Fibroblast of the aortic adventitia (primary cell): ENCODE data around the gene PANK3. TPM values are rescaled to one million over a fixed set of nuclear protein-coding genes. Genes with fewer than 3 reads are reported as not detected.
"Not testable (repeated sequence)": the region's sequence is repeated elsewhere in the genome, so short reads cannot be mapped to it uniquely, and the experiment has no call there.

Experiments used
- DNase-seq: peaks from one replicate; pipeline ENCODE4 v3.0.0-alpha.2; 2010; ENCODE audit warnings: low read depth
- H3K4me3 ChIP-seq: 2 replicates; pipeline ENCODE4 v1.5.1; 2011; ENCODE audit warnings: low read depth, mild to moderate bottlenecking, control low read depth, low read length, moderate library complexity
- total RNA-seq: library from RNA; depleted of rRNA; stranded (reverse); fragments of >200 nt; gene quantifications from 2 replicates; pipeline ENCODE4 v1.2.3, GENCODE V29; 2012; ENCODE audit warnings: low replicate concordance
- TF ChIP-seq, protein P1 (sequence below): IDR thresholded peaks from 2 replicates; pipeline ENCODE4 v1.5.1; 2011; ENCODE audit warnings: mild to moderate bottlenecking, low read length, control low read depth, inconsistent platforms; ENCODE audit not compliant: insufficient read depth

PANK3 gene
- total RNA-seq, 1 donor: 35.3 TPM

DNA sequence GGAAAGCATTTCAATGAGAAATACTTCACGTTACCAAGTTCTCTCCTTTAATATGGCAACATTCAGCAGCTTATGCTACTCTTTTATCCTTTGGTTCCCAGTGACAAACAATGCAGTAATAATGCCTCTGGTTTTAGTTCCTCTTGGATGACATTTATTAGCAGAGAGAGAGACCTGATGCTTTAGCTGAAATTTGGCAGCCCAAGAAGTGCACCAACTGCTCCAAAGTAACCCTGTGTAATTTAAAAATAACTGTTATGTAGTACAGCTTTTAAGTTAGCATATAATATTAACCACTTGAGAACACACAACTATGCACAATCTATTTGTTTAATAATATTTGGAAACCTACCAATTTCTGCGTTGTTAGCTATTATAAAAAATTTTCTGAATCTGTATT lies 21.8 kb downstream of the PANK3 start:
- TF ChIP-seq, protein P1, sequence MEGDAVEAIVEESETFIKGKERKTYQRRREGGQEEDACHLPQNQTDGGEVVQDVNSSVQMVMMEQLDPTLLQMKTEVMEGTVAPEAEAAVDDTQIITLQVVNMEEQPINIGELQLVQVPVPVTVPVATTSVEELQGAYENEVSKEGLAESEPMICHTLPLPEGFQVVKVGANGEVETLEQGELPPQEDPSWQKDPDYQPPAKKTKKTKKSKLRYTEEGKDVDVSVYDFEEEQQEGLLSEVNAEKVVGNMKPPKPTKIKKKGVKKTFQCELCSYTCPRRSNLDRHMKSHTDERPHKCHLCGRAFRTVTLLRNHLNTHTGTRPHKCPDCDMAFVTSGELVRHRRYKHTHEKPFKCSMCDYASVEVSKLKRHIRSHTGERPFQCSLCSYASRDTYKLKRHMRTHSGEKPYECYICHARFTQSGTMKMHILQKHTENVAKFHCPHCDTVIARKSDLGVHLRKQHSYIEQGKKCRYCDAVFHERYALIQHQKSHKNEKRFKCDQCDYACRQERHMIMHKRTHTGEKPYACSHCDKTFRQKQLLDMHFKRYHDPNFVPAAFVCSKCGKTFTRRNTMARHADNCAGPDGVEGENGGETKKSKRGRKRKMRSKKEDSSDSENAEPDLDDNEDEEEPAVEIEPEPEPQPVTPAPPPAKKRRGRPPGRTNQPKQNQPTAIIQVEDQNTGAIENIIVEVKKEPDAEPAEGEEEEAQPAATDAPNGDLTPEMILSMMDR: no peak
- no peak for DNase-seq
- H3K4me3 ChIP-seq: no peak overlapping the region

GRCh38 chr5:168553377-168554130 lies 25.6 kb downstream of the PANK3 start:
- H3K4me3 ChIP-seq: no peak overlapping the region
- TF ChIP-seq, protein P1: no peak
- no peak for DNase-seq

GRCh38 chr5:168552146-168552545 lies 27.0 kb downstream of the PANK3 start:
- no peak overlapping the region for H3K4me3 ChIP-seq
- DNase-seq: peak; percentile 99

GRCh38 chr5:168550656-168551055 lies 28.5 kb downstream of the PANK3 start:
- H3K4me3 ChIP-seq: no peak overlapping the region
- DNase-seq: peak; percentile 7
- TF ChIP-seq, protein P1: no peak

More at GRCh38 chr5:168552146-168552545, 27.0 kb downstream of the PANK3 start:
- TF ChIP-seq, protein P1: no peak

GRCh38 chr5:168549554-168549953 lies 29.6 kb downstream of the PANK3 start:
- H3K4me3 ChIP-seq: no peak overlapping the region
- TF ChIP-seq, protein P1: no peak
- DNase-seq: no peak

GRCh38 chr5:168537176-168537575 lies 42.0 kb downstream of the PANK3 start:
- DNase-seq: no peak

GRCh38 chr5:168534351-168534750 lies 44.8 kb downstream of the PANK3 start:
- not testable (repeated sequence) for DNase-seq, H3K4me3 ChIP-seq

More at GRCh38 chr5:168537176-168537575, 42.0 kb downstream of the PANK3 start:
- H3K4me3 ChIP-seq: no peak overlapping the region
- TF ChIP-seq, protein P1: no peak
